ENCODE measurements around the gene TMEM132C. TPM values are rescaled to one million over a fixed set of nuclear protein-coding genes. Genes with fewer than 3 reads are reported as not detected.

The TMEM132C gene
- total and polyA plus RNA-seq, 2 of the 8 experiments (the other 6 are each of a cell fraction or from before 2014, with no cell fraction given): 0.23 to 0.76 TPM

DNA sequence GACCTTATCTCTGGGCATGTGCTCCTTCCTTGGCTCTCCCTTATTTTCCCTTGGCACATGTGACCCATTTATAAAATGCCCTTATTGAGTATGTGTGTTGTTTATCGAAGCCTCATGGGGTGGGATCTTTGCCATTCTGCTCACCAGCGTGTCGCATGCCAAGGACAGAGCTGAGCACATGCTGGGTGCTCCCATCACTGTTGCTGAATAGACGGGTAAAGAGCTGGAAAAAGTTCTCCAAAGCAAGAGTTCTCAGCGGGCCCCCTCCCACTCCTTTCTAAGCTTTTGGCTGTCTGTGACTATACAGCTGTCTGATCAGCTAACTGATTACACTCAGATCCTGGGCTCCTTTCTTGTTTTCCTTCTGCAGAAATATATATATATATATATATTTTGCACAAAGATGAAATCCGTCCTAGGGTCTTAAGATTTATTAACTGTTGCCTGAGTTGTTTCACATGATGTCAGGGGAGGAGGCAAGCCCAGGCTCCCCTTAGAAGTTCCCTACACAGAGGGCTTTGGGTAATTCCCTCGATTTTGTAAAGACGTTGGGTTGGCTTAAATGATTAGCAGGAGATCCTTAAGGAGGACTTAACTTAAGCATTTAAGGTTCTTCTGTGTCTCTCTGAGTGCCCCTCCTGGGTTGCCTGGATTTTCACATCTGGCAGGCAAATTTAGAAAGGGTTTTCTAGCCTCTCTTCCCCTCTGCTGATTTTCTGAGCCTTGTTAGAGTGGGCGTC lies 71.6 kb downstream of the TMEM132C start:
- H2BK20ac ChIP-seq (ENCODE audit: low read length): no peak overlapping the region
- DNase-seq (ENCODE audit: low read depth in 1 of 2, low spot score in 2 of 2) (no peak), FAIRE-seq (no peak)
- no peaks in the 10 kb centered on the region for H3K9me3 ChIP-seq (ENCODE audit: insufficient read depth in 2 of 2, low read depth in 1 of 2, low read length in 1 of 2)
- H2BK120ac ChIP-seq (replicated peaks; ENCODE audit: low read depth, low read length): peak overlapping the region; percentile 8
- H4K5ac ChIP-seq (ENCODE audit: insufficient read length, low read depth, low read length): no peak overlapping the region
- peaks cover 5% of the 10 kb centered on the region; the same call in 1 of the 2 replicates for H3K23me2 ChIP-seq (ENCODE audit: low read depth, low read length)
- H2AFZ ChIP-seq (ENCODE audit: low read length): no peak overlapping the region
- peak overlapping the region; percentile 71 for H4K91ac ChIP-seq (replicated peaks; ENCODE audit: insufficient read length, low read length)
- POLR2A ChIA-PET (ENCODE audit: partially characterized antibody): interaction anchor here (0.6 to 1.2 kb wide), 3 partner anchors 25 to 1619 kb away, joined by 3 to 4 read pairs (median 3); no protein-coding TSS in a partner anchor
- peak overlapping the region; percentile 71 to 77 for H3K4me2 ChIP-seq (ENCODE audit: insufficient read depth in 1 of 2, low read depth in 2 of 2, low read length in 2 of 2)
- no peak overlapping the region for H2BK15ac ChIP-seq (ENCODE audit: low read length)
- H3K4me1 ChIP-seq (replicated peaks in 1 of 4; ENCODE audit: control insufficient read depth in 3 of 4, insufficient read depth in 4 of 4, low read length in 3 of 4): peaks cover 6 to 19% (median 14%) of the 10 kb centered on the region in 4 experiments
- peaks cover 0 to 9% (median 4%) of the 10 kb centered on the region in 4 experiments; a peak in 4 of 7 replicates for H3K27me3 ChIP-seq (replicated peaks in 1 of 4; ENCODE audit: control insufficient read depth in 3 of 4, extremely low read depth in 1 of 4, insufficient read depth in 3 of 4, low read length in 3 of 4)
- peak overlapping the region; percentile 44; the same call in 1 of the 2 replicates for H2AK5ac ChIP-seq (ENCODE audit: low read depth, low read length)
- TF ChIP-seq SRF (IDR thresholded peaks at IDR 0.05; ENCODE audit: low read depth, low read length): no peak
- TF ChIP-seq MAFK (IDR thresholded peaks at IDR 0.05; ENCODE audit: low read depth, low read length): no peak
- TF ChIP-seq, protein P1, sequence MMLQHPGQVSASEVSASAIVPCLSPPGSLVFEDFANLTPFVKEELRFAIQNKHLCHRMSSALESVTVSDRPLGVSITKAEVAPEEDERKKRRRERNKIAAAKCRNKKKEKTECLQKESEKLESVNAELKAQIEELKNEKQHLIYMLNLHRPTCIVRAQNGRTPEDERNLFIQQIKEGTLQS (IDR thresholded peaks at IDR 0.05; ENCODE audit: insufficient read depth, low read depth, low read length): no peak
- TF ChIP-seq, protein P2, sequence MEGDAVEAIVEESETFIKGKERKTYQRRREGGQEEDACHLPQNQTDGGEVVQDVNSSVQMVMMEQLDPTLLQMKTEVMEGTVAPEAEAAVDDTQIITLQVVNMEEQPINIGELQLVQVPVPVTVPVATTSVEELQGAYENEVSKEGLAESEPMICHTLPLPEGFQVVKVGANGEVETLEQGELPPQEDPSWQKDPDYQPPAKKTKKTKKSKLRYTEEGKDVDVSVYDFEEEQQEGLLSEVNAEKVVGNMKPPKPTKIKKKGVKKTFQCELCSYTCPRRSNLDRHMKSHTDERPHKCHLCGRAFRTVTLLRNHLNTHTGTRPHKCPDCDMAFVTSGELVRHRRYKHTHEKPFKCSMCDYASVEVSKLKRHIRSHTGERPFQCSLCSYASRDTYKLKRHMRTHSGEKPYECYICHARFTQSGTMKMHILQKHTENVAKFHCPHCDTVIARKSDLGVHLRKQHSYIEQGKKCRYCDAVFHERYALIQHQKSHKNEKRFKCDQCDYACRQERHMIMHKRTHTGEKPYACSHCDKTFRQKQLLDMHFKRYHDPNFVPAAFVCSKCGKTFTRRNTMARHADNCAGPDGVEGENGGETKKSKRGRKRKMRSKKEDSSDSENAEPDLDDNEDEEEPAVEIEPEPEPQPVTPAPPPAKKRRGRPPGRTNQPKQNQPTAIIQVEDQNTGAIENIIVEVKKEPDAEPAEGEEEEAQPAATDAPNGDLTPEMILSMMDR (IDR thresholded peaks at IDR 0.05; ENCODE audit: control extremely low read depth in 1 of 3, insufficient read depth in 1 of 3, low read depth in 1 of 3, low read length in 3 of 3): no peak
- TF ChIP-seq, protein P3, sequence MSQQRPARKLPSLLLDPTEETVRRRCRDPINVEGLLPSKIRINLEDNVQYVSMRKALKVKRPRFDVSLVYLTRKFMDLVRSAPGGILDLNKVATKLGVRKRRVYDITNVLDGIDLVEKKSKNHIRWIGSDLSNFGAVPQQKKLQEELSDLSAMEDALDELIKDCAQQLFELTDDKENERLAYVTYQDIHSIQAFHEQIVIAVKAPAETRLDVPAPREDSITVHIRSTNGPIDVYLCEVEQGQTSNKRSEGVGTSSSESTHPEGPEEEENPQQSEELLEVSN (IDR thresholded peaks at IDR 0.05): peak; percentile 34; the same call in 1 of the 2 replicates
- TF ChIP-seq, protein P4, sequence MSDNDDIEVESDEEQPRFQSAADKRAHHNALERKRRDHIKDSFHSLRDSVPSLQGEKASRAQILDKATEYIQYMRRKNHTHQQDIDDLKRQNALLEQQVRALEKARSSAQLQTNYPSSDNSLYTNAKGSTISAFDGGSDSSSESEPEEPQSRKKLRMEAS (IDR thresholded peaks at IDR 0.05): peak; percentile 73
- CTCF ChIA-PET (ENCODE audit: partially characterized antibody): interaction anchor here (0.6 to 1.6 kb wide), 6 partner anchors 24 to 150 kb away, joined by 3 to 6 read pairs (median 4); no protein-coding TSS in a partner anchor
- no peaks in the 10 kb centered on the region for H3K79me1 ChIP-seq (ENCODE audit: low read depth, low read length)
- H4K8ac ChIP-seq (ENCODE audit: extremely low read depth, insufficient read depth, low read length): no peak overlapping the region
- H2BK5ac ChIP-seq (ENCODE audit: low read depth, low read length): peak overlapping the region; percentile 83; the same call in 1 of the 2 replicates
- 36% methylated on average over 9 of the region's 9 CpGs; no CpG with 5 or more reads in 1 of the 2 experiments for WGBS, 2 experiments (ENCODE audit: extremely low coverage in 1 of 2, insufficient coverage in 1 of 2, insufficient read length in 1 of 2, insufficient replicate concordance in 2 of 2, low coverage in 1 of 2, low lambda C conversion rate in 2 of 2, missing lambda C conversion rate in 1 of 2)
- H4K20me1 ChIP-seq (replicated peaks in 1 of 2; ENCODE audit: control insufficient read depth in 1 of 2, insufficient read depth in 2 of 2, low read length in 2 of 2): peaks cover 0 to 2% of the 10 kb centered on the region in 2 experiments
- peak overlapping the region; percentile 10 for H3K4ac ChIP-seq (replicated peaks; ENCODE audit: insufficient read length, low read depth, low read length)
- H3K36me3 ChIP-seq (ENCODE audit: control insufficient read depth in 2 of 4, insufficient read depth in 4 of 4, low read length in 3 of 4): no peaks in the 10 kb centered on the region
- 0 out of 4 replicates have a peak, but pooled peaks cover 0 to 3% of the 10 kb centered on the region in 2 experiments for H3K79me2 ChIP-seq (ENCODE audit: control insufficient read depth in 1 of 2, insufficient read depth in 2 of 2, low read length in 2 of 2)
- H3K56ac ChIP-seq (replicated peaks; ENCODE audit: insufficient read length, low read depth, low read length): no peak overlapping the region
- H2BK12ac ChIP-seq (ENCODE audit: low read depth, low read length): peak overlapping the region; percentile 51
- H3K9ac ChIP-seq (replicated peaks in 1 of 4; ENCODE audit: extremely low read depth in 1 of 4, low read depth in 3 of 4, low read length in 3 of 4): no peak overlapping the region; a peak in 1 of 7 replicates
- H3K27ac ChIP-seq (ENCODE audit: low read depth, low read length): no peak overlapping the region
- H3K14ac ChIP-seq (ENCODE audit: insufficient read length): no peak overlapping the region
- H3K4me3 ChIP-seq (ENCODE audit: extremely low read depth in 1 of 4, insufficient read depth in 2 of 4, low read depth in 3 of 4, low read length in 4 of 4): peak overlapping the region in 2 of 4 experiments; percentile 14 to 41; a peak in 3 of 8 replicates
- H3K23ac ChIP-seq (ENCODE audit: insufficient read length): no peak overlapping the region
- H3K18ac ChIP-seq (ENCODE audit: extremely low read depth, low read length): peak overlapping the region; percentile 79
